ENCODE measurements around the gene CRABP1. TPM values are rescaled to one million over a fixed set of nuclear protein-coding genes. Genes with fewer than 3 reads are reported as not detected.
A peak's percentile ranks its signal among the peaks of the same experiment; 100 is the strongest.

CRABP1 gene
- total RNA-seq, 2 experiments from 2014 or later: not detected

DNA sequence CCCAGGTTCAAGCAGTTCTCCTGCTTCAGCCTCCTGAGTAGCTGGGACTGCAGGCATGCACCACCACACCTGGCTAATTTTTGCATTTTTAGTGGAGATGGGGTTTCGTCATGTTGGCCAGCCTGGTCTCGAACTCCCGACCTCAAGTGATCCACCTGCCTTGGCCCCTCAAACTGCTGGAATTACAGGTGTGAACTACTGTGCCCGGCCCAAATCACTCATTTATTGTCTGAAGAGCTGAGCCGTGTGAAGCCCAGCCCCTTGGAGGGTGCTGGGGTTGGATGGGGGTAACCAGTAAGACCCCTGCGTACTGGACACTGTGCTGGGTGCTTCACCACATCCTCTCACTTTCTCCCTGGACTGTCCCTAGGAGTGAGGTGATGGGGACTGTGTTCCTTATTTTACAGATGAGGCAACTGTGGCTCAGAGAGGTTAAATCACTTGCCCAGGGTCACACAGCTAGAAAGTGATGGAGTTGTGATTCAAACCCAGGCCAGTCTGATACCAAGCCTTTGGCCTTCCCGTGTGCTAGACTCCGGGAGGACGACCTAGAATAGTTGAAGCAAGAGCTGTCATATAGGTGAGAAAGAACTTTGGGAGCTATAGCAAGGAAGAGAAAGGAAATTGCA, 56.1 kb downstream of the CRABP1 start:
- Histone ChIP-seq H3K27ac (ENCODE audit: low read depth, low read length, poor library complexity, severe bottlenecking) (no peak overlapping the region), H3K4me2 (ENCODE audit: low read length) (no peak overlapping the region), H3K36me3 (ENCODE audit: insufficient read depth, low read length) (no peaks in the 10 kb centered on the region), H3K9me3 (ENCODE audit: low read length) (no peaks in the 10 kb centered on the region), H3K79me2 (ENCODE audit: insufficient read depth, low read depth, low read length) (no peaks in the 10 kb centered on the region), H3K4me1 (ENCODE audit: insufficient read depth, low read length, poor library complexity, severe bottlenecking) (no peaks in the 10 kb centered on the region), H3K4me3 (ENCODE audit: low read depth, low read length, poor library complexity, severe bottlenecking) (no peak overlapping the region), H4K20me1 (ENCODE audit: insufficient read depth, low read length) (no peaks in the 10 kb centered on the region), H2AFZ (ENCODE audit: low read length) (no peak overlapping the region), H3K9me2 (ENCODE audit: insufficient read depth, low read length) (no peaks in the 10 kb centered on the region)
- no peak for TF ChIP-seq EZH2phosphoT487 (IDR thresholded peaks at IDR 0.05; ENCODE audit: borderline replicate concordance, low read depth, low read length)
- TF ChIP-seq, protein P1, sequence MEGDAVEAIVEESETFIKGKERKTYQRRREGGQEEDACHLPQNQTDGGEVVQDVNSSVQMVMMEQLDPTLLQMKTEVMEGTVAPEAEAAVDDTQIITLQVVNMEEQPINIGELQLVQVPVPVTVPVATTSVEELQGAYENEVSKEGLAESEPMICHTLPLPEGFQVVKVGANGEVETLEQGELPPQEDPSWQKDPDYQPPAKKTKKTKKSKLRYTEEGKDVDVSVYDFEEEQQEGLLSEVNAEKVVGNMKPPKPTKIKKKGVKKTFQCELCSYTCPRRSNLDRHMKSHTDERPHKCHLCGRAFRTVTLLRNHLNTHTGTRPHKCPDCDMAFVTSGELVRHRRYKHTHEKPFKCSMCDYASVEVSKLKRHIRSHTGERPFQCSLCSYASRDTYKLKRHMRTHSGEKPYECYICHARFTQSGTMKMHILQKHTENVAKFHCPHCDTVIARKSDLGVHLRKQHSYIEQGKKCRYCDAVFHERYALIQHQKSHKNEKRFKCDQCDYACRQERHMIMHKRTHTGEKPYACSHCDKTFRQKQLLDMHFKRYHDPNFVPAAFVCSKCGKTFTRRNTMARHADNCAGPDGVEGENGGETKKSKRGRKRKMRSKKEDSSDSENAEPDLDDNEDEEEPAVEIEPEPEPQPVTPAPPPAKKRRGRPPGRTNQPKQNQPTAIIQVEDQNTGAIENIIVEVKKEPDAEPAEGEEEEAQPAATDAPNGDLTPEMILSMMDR (conservative IDR thresholded peaks at IDR 0.05; ENCODE audit: low read length): no peak
- no peak for DNase-seq (ENCODE audit: low spot score)
- POLR2A ChIA-PET: no interaction called here
- CTCF ChIA-PET (ENCODE audit: unreplicated experiment): no interaction called here
- intact Hi-C loops (cut with micrococcal nuclease; ENCODE audit: unreplicated experiment): no loop called here
- BruUV-seq (replicated peaks): no TSS peak

DNA sequence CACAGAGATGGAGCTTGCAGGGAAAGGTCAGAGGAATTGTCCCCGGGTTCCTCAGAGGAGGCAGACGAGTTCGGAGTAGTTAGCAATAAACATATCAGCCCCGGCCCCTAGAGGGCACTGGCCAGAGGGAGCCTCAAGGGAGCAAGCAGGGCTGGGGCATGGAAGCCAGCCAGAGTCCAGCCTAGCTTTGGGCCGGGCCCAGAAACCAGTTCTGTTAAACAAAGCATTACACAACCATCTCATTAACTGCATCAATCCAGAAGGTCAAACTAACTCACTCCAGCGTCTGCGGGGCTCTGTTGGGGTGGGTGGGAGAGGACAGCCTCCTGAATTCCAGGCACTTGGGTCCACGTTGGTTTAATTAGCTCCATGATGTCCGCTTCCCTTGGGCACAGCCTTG, 56.8 kb downstream of the CRABP1 start:
- POLR2A ChIA-PET: interaction anchor here (0.6 kb wide), 1 partner anchor 50 kb away, joined by 3 read pairs; no protein-coding TSS in a partner anchor
- CTCF ChIA-PET (ENCODE audit: unreplicated experiment): no interaction called here
- H3K9me3 ChIP-seq (ENCODE audit: low read length): no peaks in the 10 kb centered on the region
- H3K4me2 ChIP-seq (ENCODE audit: low read length): no peak overlapping the region
- no peak overlapping the region for H3K27ac ChIP-seq (ENCODE audit: low read depth, low read length, poor library complexity, severe bottlenecking)
- H3K4me3 ChIP-seq (ENCODE audit: low read depth, low read length, poor library complexity, severe bottlenecking): no peak overlapping the region
- no peak overlapping the region for H2AFZ ChIP-seq (ENCODE audit: low read length)
- H3K9me2 ChIP-seq (ENCODE audit: insufficient read depth, low read length): no peaks in the 10 kb centered on the region
- H3K36me3 ChIP-seq (ENCODE audit: insufficient read depth, low read length): no peaks in the 10 kb centered on the region
- H3K4me1 ChIP-seq (ENCODE audit: insufficient read depth, low read length, poor library complexity, severe bottlenecking): no peaks in the 10 kb centered on the region
- no peak for TF ChIP-seq EZH2phosphoT487 (IDR thresholded peaks at IDR 0.05; ENCODE audit: borderline replicate concordance, low read depth, low read length)
- TF ChIP-seq, protein P1 (conservative IDR thresholded peaks at IDR 0.05; ENCODE audit: low read length): peak; percentile 58
- no peaks in the 10 kb centered on the region for H4K20me1 ChIP-seq (ENCODE audit: insufficient read depth, low read length)
- no peaks in the 10 kb centered on the region for H3K79me2 ChIP-seq (ENCODE audit: insufficient read depth, low read depth, low read length)
- no TSS peak for BruUV-seq (replicated peaks)
- DNase-seq (ENCODE audit: low spot score): peak; percentile 8
- intact Hi-C loops (cut with micrococcal nuclease; ENCODE audit: unreplicated experiment): no loop called here

DNA sequence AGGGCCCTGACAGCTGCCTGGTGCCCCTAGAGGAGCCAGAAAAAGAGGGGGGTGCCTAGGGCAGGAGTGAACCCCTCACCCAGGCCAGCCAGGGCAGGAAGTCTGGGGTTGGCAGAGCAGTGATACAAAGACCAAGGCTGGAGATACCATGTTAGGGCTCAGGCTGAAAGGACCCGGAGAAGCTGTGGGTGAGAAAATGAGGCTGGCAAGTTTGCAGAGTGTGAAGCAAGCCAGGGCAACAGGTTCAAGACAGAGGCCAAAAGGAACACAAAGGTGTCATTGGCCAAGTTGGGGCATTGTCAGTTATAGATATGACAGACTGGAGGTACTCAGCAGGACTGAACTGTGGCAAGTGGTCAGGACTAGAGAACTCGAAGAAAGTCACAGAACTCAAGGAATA, 57.2 kb downstream of the CRABP1 start:
- H3K9me3 ChIP-seq (ENCODE audit: low read length): no peaks in the 10 kb centered on the region
- TF ChIP-seq, protein P1 (conservative IDR thresholded peaks at IDR 0.05; ENCODE audit: low read length): no peak
- TF ChIP-seq EZH2phosphoT487 (IDR thresholded peaks at IDR 0.05; ENCODE audit: borderline replicate concordance, low read depth, low read length): no peak
- ChIA-PET CTCF (ENCODE audit: unreplicated experiment) (no interaction called here), POLR2A (interaction anchor here (0.6 kb wide), 1 partner anchor 50 kb away, joined by 3 read pairs; no protein-coding TSS in a partner anchor)
- H3K27ac ChIP-seq (ENCODE audit: low read depth, low read length, poor library complexity, severe bottlenecking): no peak overlapping the region
- H4K20me1 ChIP-seq (ENCODE audit: insufficient read depth, low read length): no peaks in the 10 kb centered on the region
- BruUV-seq (replicated peaks): no TSS peak
- no peak overlapping the region for H2AFZ ChIP-seq (ENCODE audit: low read length)
- no peaks in the 10 kb centered on the region for H3K36me3 ChIP-seq (ENCODE audit: insufficient read depth, low read length)
- no peaks in the 10 kb centered on the region for H3K9me2 ChIP-seq (ENCODE audit: insufficient read depth, low read length)
- intact Hi-C loops (cut with micrococcal nuclease; ENCODE audit: unreplicated experiment): no loop called here
- H3K4me3 ChIP-seq (ENCODE audit: low read depth, low read length, poor library complexity, severe bottlenecking): no peak overlapping the region
- no peaks in the 10 kb centered on the region for H3K4me1 ChIP-seq (ENCODE audit: insufficient read depth, low read length, poor library complexity, severe bottlenecking)
- H3K4me2 ChIP-seq (ENCODE audit: low read length): no peak overlapping the region
- H3K79me2 ChIP-seq (ENCODE audit: insufficient read depth, low read depth, low read length): no peaks in the 10 kb centered on the region
- no peak for DNase-seq (ENCODE audit: low spot score)

Data from OCI-LY7 (cell line).